Fibroblast of lung (primary cell): ENCODE results near the gene CAPG.
"Not testable (repeated sequence)": the region's sequence is repeated elsewhere in the genome, so short reads cannot be mapped to it uniquely, and the experiment has no call there.

Experiments used
- EZH2 ChIP-seq: IDR thresholded peaks from 2 replicates; pipeline ENCODE4 v1.5.1; 2012; ENCODE audit warnings: low read length, control low read depth, mild to moderate bottlenecking; ENCODE audit errors: missing control alignments
- TF ChIP-seq, protein P1 (sequence below), 2 donors: IDR thresholded peaks in 1 of 2; conservative IDR thresholded peaks in 1 of 2; 1 replicate in 1 of 2; 2 replicates in 1 of 2; pipeline ENCODE4 v1.5.1; 2011 to 2012; ENCODE audit warnings: low read length in 2 of 2, control low read depth in 1 of 2, inconsistent platforms in 1 of 2, low read depth in 1 of 2, mild to moderate bottlenecking in 1 of 2

DNA sequence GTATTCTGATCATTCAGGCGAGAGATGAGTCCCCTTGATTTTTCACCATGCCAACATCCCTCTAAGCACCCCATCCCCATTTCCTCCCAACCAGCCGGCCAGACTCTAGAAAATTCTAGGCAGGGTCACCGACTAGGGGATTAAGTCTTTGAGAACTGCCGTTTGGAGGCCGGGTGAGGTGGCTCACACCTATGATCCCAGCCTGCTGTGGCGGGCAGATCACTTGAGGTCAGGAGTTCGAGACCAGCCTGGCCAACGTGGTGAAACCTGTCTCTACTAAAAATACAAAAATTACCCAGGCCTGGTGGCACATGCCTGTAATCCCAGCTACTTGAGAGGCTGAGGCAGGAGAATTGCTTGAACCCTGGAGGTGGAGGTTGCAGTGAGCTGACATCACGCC, 29.4 kb upstream of the CAPG start:
- TF ChIP-seq, protein P1, sequence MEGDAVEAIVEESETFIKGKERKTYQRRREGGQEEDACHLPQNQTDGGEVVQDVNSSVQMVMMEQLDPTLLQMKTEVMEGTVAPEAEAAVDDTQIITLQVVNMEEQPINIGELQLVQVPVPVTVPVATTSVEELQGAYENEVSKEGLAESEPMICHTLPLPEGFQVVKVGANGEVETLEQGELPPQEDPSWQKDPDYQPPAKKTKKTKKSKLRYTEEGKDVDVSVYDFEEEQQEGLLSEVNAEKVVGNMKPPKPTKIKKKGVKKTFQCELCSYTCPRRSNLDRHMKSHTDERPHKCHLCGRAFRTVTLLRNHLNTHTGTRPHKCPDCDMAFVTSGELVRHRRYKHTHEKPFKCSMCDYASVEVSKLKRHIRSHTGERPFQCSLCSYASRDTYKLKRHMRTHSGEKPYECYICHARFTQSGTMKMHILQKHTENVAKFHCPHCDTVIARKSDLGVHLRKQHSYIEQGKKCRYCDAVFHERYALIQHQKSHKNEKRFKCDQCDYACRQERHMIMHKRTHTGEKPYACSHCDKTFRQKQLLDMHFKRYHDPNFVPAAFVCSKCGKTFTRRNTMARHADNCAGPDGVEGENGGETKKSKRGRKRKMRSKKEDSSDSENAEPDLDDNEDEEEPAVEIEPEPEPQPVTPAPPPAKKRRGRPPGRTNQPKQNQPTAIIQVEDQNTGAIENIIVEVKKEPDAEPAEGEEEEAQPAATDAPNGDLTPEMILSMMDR (conservative IDR thresholded peaks at IDR 0.05 in 1 of 2, IDR thresholded peaks at IDR 0.05 in 1 of 2; ENCODE audit: low read depth in 1 of 2, low read length in 2 of 2) = not testable (repeated sequence)
- not testable (repeated sequence) for TF ChIP-seq EZH2
